K562 (cell line): ENCODE measurements around the gene NTNG1. TPM values are rescaled to one million over a fixed set of nuclear protein-coding genes. Genes with fewer than 3 reads are reported as not detected.

Source experiments
- ATAC-seq: fragments of 200-7000 bp; cut with Tn5 transposase; 3 replicates; pipeline ENCODE4 v1.9.1; 2020; ENCODE audit warnings: moderate library complexity
- BruUV-seq: library from RNA; stranded (reverse); fragments of 400-500 nt; replicated peaks from 2 replicates; lab custom pipeline; 2021; lab: Mats Ljungman, UMichigan
- CTCF ChIA-PET: fragments of 300-600 bp; formaldehyde crosslinking; extraction: SDS; loops from one replicate; lab custom pipeline; 2021; ENCODE audit warnings: low intra/inter-chr PET ratio; lab: Yijun Ruan, JAX
- POLR2A ChIA-PET: fragments of 300-600, 350-650 bp; sonication (Branson Sonifier 250); formaldehyde crosslinking; extraction: SDS; loops from one replicate; lab custom pipeline; 2021; ENCODE audit warnings: antibody characterized with exemption, inconsistent platforms; lab: Yijun Ruan, JAX
- DNase-seq, 4 experiments: peaks; one replicate each; pipeline versions ENCODE4 v3.0.0 to v3.0.0-alpha.2; 2011 to 2018; ENCODE audit warnings: low spot score in 3 of 4, mixed read lengths in 3 of 4; ENCODE audit errors: extremely low read depth in 1 of 4
- FAIRE-seq: peaks from 2 replicates; lab custom pipeline; 2011; peaks lifted over from hg19 to GRCh38; lab: Jason Lieb, UNC
- H2AFZ ChIP-seq: 2 replicates; pipeline ENCODE4 v1.6.0; 2011; ENCODE audit warnings: low read depth, low read length, control low read depth, inconsistent platforms
- H3K27ac ChIP-seq: fragments of 200-600 bp; 3 replicates; pipeline ENCODE4 v1.8.0; 2011; ENCODE audit warnings: low read depth, mild to moderate bottlenecking, control low read depth, inconsistent platforms, low read length, moderate library complexity, mixed read lengths; ENCODE audit errors: extremely low read depth
- H3K27me3 ChIP-seq, 2 experiments: fragments of 300-600 bp in 1 of 2; 2 replicates in 1 of 2; 3 replicates in 1 of 2; pipeline versions ENCODE4 v1.6.0 to v1.8.0; 2011; ENCODE audit warnings: inconsistent platforms in 2 of 2, low read length in 2 of 2, mild to moderate bottlenecking in 1 of 2, mixed read lengths in 1 of 2, moderate library complexity in 1 of 2; ENCODE audit not compliant: control insufficient read depth in 2 of 2, insufficient read depth in 2 of 2
- H3K36me3 ChIP-seq: fragments of 300-600 bp; 3 replicates; pipeline ENCODE4 v1.8.0; 2011; ENCODE audit warnings: mild to moderate bottlenecking, low read length, inconsistent platforms; ENCODE audit not compliant: control insufficient read depth, insufficient read depth
- H3K4me1 ChIP-seq, 2 experiments: fragments of 200-600 bp in 1 of 2; replicated peaks in 1 of 2; 2 replicates in 1 of 2; 3 replicates in 1 of 2; pipeline versions ENCODE4 v1.5.1 to v1.8.0; 2011; ENCODE audit warnings: inconsistent platforms in 2 of 2, low read length in 2 of 2, mild to moderate bottlenecking in 1 of 2, mixed read lengths in 1 of 2, moderate library complexity in 1 of 2; ENCODE audit not compliant: control insufficient read depth in 2 of 2, insufficient read depth in 2 of 2
- H3K4me2 ChIP-seq: 2 replicates; pipeline ENCODE4 v1.6.1; 2011; ENCODE audit warnings: low read length, control low read depth, inconsistent platforms, mixed read lengths; ENCODE audit not compliant: insufficient read depth
- H3K4me3 ChIP-seq: fragments of 200-600 bp; sonication (generic), shearing (Covaris generic); 2 replicates; pipeline ENCODE4 v1.5.1; 2016; ENCODE audit warnings: control low read depth, inconsistent platforms
- H3K79me2 ChIP-seq: fragments of 200-600 bp; 3 replicates; pipeline ENCODE4 v1.8.0; 2011; ENCODE audit warnings: low read length, inconsistent platforms; ENCODE audit not compliant: control insufficient read depth, insufficient read depth
- H3K9ac ChIP-seq, 2 experiments: 2 replicates each; pipeline versions ENCODE4 v1.6.0 to v1.6.1; 2011; ENCODE audit warnings: low read depth in 2 of 2, low read length in 2 of 2, control low read depth in 1 of 2, inconsistent platforms in 1 of 2, mild to moderate bottlenecking in 1 of 2, mixed read lengths in 1 of 2; ENCODE audit not compliant: insufficient read depth in 1 of 2
- H3K9me1 ChIP-seq: one replicate; pipeline ENCODE4 v1.6.0; 2011; ENCODE audit warnings: inconsistent platforms, mild to moderate bottlenecking, low read length, moderate library complexity; ENCODE audit not compliant: control insufficient read depth, insufficient read depth
- H3K9me3 ChIP-seq: replicated peaks from 2 replicates; pipeline ENCODE4 v1.5.1; 2011; ENCODE audit warnings: low read depth, low read length, inconsistent platforms; ENCODE audit not compliant: control insufficient read depth, insufficient read depth
- H4K20me1 ChIP-seq: replicated peaks from 2 replicates; pipeline ENCODE4 v1.6.1; 2011; ENCODE audit warnings: low read length, inconsistent platforms, mixed read lengths; ENCODE audit not compliant: control insufficient read depth, insufficient read depth
- CBX5 ChIP-seq: IDR thresholded peaks from 2 replicates; pipeline ENCODE4 v1.6.1; 2014; ENCODE audit warnings: low read depth, borderline replicate concordance
- KAT8 ChIP-seq: fragments of 450-650 bp; IDR thresholded peaks from 2 replicates; pipeline ENCODE4 v1.6.1; 2016; ENCODE audit warnings: low read depth, mild to moderate bottlenecking
- RAD21 ChIP-seq, 2 experiments: fragments of 250-450 bp in 1 of 2; fragments of 450-650 bp in 1 of 2; sonication (Bioruptor Pico) in 1 of 2; formaldehyde crosslinking in 1 of 2; IDR thresholded peaks in 1 of 2; conservative IDR thresholded peaks in 1 of 2; 2 replicates each; pipeline versions ENCODE4 v1.4.0 to v1.8.0; 2020 to 2022; ENCODE audit warnings: mild to moderate bottlenecking in 2 of 2, moderate library complexity in 1 of 2
- ZNF395 ChIP-seq: fragments of 200-800 bp; sonication (Bioruptor generic); IDR thresholded peaks from 2 replicates; pipeline ENCODE4 v1.6.1; 2017; ENCODE audit warnings: missing genetic modification characterization, missing compliant biosample characterization
- WGBS: fragments of 100-300 bp; shearing (Covaris generic); methylation state at CpG from one replicate; pipeline ENCODE4 v1.1.6; 2016; ENCODE audit warnings: low coverage, mixed read lengths; ENCODE audit not compliant: insufficient coverage; ENCODE audit errors: missing lambda C conversion rate; 5-methylcytosine and 5-hydroxymethylcytosine counted together
- in situ Hi-C: fragments of 300-500 bp; cut with MboI; formaldehyde crosslinking; loops from 4 replicates; pipeline ENCODE4 v1.15.0; 2018; ENCODE audit warnings: inconsistent platforms, mixed read lengths
- intact Hi-C: fragments of 100-400 bp; cut with micrococcal nuclease; formaldehyde crosslinking; loops from 2 replicates; pipeline ENCODE4 v1.14.2; 2022
- polyA plus RNA-seq, 8 experiments: library from polyadenylated mRNA; depleted of rRNA in 4 of 8; stranded (reverse) in 5 of 8; unstranded in 3 of 8; fragments of >200 nt; fragmentation: Nextera tagmentation in 2 of 8; fragmentation: Illumina TruSeq in 1 of 8; extraction: Ambion mirVana in 2 of 8; extraction: Trizol in 1 of 8; gene quantifications; 2 replicates each; pipeline versions ENCODE4 v1.2.1 to v1.2.3, GENCODE V29; 2011 to 2014; ENCODE audit warnings: inconsistent platforms in 1 of 8, missing spikeins in 1 of 8
- total RNA-seq, 7 experiments: library from RNA; depleted of rRNA in 6 of 7; stranded (reverse); fragments of >200 nt in 6 of 7; fragmentation: Illumina TruSeq in 2 of 7; extraction: Trizol in 2 of 7; gene quantifications; 2 replicates each; pipeline versions ENCODE4 v1.2.1 to v1.2.3, GENCODE V29; 2011 to 2021; ENCODE audit warnings: low replicate concordance in 1 of 7
- TF ChIP-seq, protein P1 (sequence below), 3 experiments: IDR thresholded peaks in 2 of 3; conservative IDR thresholded peaks in 1 of 3; 2 replicates each; pipeline ENCODE4 v1.5.1; 2011 to 2012; ENCODE audit warnings: low read length in 3 of 3, mild to moderate bottlenecking in 3 of 3, control low read depth in 2 of 3, improper control_type of control experiment in 1 of 3, inconsistent platforms in 1 of 3, low read depth in 1 of 3, mixed read lengths in 1 of 3, moderate library complexity in 1 of 3; ENCODE audit not compliant: insufficient read depth in 2 of 3
- TF ChIP-seq, protein P2 (sequence below), 3 experiments: fragments of 200-800 bp in 1 of 3; fragments of 250-450 bp in 1 of 3; fragments of 450-650 bp in 1 of 3; sonication (Bioruptor Pico) in 1 of 3; sonication (Bioruptor generic) in 1 of 3; formaldehyde crosslinking in 1 of 3; IDR thresholded peaks; 2 replicates each; pipeline versions ENCODE4 v1.6.1 to v1.8.0; 2016 to 2022; ENCODE audit warnings: mild to moderate bottlenecking in 2 of 3, missing genetic modification characterization in 2 of 3, missing compliant biosample characterization in 1 of 3, moderate library complexity in 1 of 3

The NTNG1 gene
- total and polyA plus RNA-seq, 9 of the 15 experiments (the other 6 are each of a cell fraction or from before 2014, with no cell fraction given): not detected

GRCh38 chr1:107277022-107277421, 136.2 kb downstream of the NTNG1 start:
- H3K9ac ChIP-seq: no peak overlapping the region
- no peak overlapping the region for H3K4me2 ChIP-seq
- WGBS: 0% methylated on average over 4 of the region's 4 CpGs
- H3K4me3 ChIP-seq: no peak overlapping the region
- FAIRE-seq: no peak
- TF ChIP-seq CBX5 (no peak), ZNF395 (CRISPR knock-in tag) (no peak), KAT8 (no peak), RAD21 (CRISPR knock-in tag; conservative IDR thresholded peaks at IDR 0.05 in 1 of 2, IDR thresholded peaks at IDR 0.05 in 1 of 2) (peak in 1 of 2 experiments; percentile 20; a peak in 1 of 4 replicates)
- TF ChIP-seq, protein P1, sequence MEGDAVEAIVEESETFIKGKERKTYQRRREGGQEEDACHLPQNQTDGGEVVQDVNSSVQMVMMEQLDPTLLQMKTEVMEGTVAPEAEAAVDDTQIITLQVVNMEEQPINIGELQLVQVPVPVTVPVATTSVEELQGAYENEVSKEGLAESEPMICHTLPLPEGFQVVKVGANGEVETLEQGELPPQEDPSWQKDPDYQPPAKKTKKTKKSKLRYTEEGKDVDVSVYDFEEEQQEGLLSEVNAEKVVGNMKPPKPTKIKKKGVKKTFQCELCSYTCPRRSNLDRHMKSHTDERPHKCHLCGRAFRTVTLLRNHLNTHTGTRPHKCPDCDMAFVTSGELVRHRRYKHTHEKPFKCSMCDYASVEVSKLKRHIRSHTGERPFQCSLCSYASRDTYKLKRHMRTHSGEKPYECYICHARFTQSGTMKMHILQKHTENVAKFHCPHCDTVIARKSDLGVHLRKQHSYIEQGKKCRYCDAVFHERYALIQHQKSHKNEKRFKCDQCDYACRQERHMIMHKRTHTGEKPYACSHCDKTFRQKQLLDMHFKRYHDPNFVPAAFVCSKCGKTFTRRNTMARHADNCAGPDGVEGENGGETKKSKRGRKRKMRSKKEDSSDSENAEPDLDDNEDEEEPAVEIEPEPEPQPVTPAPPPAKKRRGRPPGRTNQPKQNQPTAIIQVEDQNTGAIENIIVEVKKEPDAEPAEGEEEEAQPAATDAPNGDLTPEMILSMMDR (IDR thresholded peaks at IDR 0.05 in 2 of 3, conservative IDR thresholded peaks at IDR 0.05 in 1 of 3; ENCODE audit: insufficient read depth in 2 of 3, low read depth in 1 of 3, low read length in 3 of 3): peak in 1 of 3 experiments; percentile 21; a peak in 1 of 6 replicates
- TF ChIP-seq, protein P2, sequence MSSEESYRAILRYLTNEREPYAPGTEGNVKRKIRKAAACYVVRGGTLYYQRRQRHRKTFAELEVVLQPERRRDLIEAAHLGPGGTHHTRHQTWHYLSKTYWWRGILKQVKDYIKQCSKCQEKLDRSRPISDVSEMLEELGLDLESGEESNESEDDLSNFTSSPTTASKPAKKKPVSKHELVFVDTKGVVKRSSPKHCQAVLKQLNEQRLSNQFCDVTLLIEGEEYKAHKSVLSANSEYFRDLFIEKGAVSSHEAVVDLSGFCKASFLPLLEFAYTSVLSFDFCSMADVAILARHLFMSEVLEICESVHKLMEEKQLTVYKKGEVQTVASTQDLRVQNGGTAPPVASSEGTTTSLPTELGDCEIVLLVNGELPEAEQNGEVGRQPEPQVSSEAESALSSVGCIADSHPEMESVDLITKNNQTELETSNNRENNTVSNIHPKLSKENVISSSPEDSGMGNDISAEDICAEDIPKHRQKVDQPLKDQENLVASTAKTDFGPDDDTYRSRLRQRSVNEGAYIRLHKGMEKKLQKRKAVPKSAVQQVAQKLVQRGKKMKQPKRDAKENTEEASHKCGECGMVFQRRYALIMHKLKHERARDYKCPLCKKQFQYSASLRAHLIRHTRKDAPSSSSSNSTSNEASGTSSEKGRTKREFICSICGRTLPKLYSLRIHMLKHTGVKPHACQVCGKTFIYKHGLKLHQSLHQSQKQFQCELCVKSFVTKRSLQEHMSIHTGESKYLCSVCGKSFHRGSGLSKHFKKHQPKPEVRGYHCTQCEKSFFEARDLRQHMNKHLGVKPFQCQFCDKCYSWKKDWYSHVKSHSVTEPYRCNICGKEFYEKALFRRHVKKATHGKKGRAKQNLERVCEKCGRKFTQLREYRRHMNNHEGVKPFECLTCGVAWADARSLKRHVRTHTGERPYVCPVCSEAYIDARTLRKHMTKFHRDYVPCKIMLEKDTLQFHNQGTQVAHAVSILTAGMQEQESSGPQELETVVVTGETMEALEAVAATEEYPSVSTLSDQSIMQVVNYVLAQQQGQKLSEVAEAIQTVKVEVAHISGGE (CRISPR knock-in tag; IDR thresholded peaks at IDR 0.05): 0 out of 6 replicates have a peak, but pooled peaks of 1 of the 3 experiments have one; percentile 15
- H3K79me2 ChIP-seq: no peaks in the 10 kb centered on the region
- intact Hi-C loops (no loop called here), in situ Hi-C loops (no loop called here)
- ChIA-PET POLR2A (no interaction called here), CTCF (no interaction called here)
- H3K4me1 ChIP-seq: no peaks in the 10 kb centered on the region
- H3K36me3 ChIP-seq: no peaks in the 10 kb centered on the region
- BruUV-seq: no TSS peak
- H3K9me3 ChIP-seq: no peaks in the 10 kb centered on the region
- H3K27me3 ChIP-seq: no peaks in the 10 kb centered on the region
- no peaks in the 10 kb centered on the region for H4K20me1 ChIP-seq
- no peaks in the 10 kb centered on the region for H3K9me1 ChIP-seq
- ATAC-seq: no peak
- no peak overlapping the region for H3K27ac ChIP-seq
- H2AFZ ChIP-seq: no peak overlapping the region
- DNase-seq: peak in 1 of 4 experiments; percentile 7
